ENCODE measurements around the gene CNTNAP2. TPM values are rescaled to one million over a fixed set of nuclear protein-coding genes. Genes with fewer than 3 reads are reported as not detected.

The CNTNAP2 gene
- total and polyA plus RNA-seq, 2 of the 13 experiments (the other 11 are each of a cell fraction or from before 2014, with no cell fraction given): 0.40 to 0.42 TPM

GRCh38 chr7:148290538-148290937 lies 2173.9 kb downstream of the CNTNAP2 start (continued):
- TF ChIP-seq ZNF660 (CRISPR knock-in tag; IDR thresholded peaks at IDR 0.05; ENCODE audit: borderline replicate concordance, low read depth) (no peak), ZNF784 (CRISPR knock-in tag; IDR thresholded peaks at IDR 0.05; ENCODE audit: borderline replicate concordance) (no peak), ZNF674 (CRISPR knock-in tag; IDR thresholded peaks at IDR 0.05; ENCODE audit: low read depth) (no peak), ZNF615 (CRISPR knock-in tag; IDR thresholded peaks at IDR 0.05; ENCODE audit: borderline replicate concordance) (no peak), RARG (CRISPR knock-in tag; IDR thresholded peaks at IDR 0.05; ENCODE audit: low read depth) (no peak), MLLT10 (CRISPR knock-in tag; IDR thresholded peaks at IDR 0.05) (no peak), ATRX (CRISPR knock-in tag; IDR thresholded peaks at IDR 0.05; ENCODE audit: borderline replicate concordance) (no peak), ZNF556 (CRISPR knock-in tag; IDR thresholded peaks at IDR 0.05; ENCODE audit: borderline replicate concordance) (no peak), ZBTB1 (CRISPR knock-in tag; IDR thresholded peaks at IDR 0.05; ENCODE audit: borderline replicate concordance) (no peak), SP5 (CRISPR knock-in tag; IDR thresholded peaks at IDR 0.05; ENCODE audit: borderline replicate concordance, low read depth) (no peak)
- TF ChIP-seq, protein P1, sequence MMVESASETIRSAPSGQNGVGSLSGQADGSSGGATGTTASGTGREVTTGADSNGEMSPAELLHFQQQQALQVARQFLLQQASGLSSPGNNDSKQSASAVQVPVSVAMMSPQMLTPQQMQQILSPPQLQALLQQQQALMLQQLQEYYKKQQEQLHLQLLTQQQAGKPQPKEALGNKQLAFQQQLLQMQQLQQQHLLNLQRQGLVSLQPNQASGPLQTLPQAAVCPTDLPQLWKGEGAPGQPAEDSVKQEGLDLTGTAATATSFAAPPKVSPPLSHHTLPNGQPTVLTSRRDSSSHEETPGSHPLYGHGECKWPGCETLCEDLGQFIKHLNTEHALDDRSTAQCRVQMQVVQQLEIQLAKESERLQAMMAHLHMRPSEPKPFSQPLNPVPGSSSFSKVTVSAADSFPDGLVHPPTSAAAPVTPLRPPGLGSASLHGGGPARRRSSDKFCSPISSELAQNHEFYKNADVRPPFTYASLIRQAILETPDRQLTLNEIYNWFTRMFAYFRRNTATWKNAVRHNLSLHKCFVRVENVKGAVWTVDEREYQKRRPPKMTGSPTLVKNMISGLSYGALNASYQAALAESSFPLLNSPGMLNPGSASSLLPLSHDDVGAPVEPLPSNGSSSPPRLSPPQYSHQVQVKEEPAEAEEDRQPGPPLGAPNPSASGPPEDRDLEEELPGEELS (CRISPR knock-in tag; IDR thresholded peaks at IDR 0.05): no peak

- FAIRE-seq (no peak), ATAC-seq (no peak), DNase-seq (ENCODE audit: low spot score) (no peak)
- Histone ChIP-seq H4K20me1 (ENCODE audit: insufficient read depth, low read length) (no peaks in the 10 kb centered on the region), H3K4me1 (ENCODE audit: insufficient read depth, low read length) (no peaks in the 10 kb centered on the region), H3K79me2 (ENCODE audit: insufficient read depth, low read length) (no peaks in the 10 kb centered on the region), H3K36me3 (replicated peaks in 1 of 2; ENCODE audit: control insufficient read depth in 1 of 2, insufficient read depth in 2 of 2, low read length in 2 of 2) (no peaks in the 10 kb centered on the region), H2AFZ (ENCODE audit: low read length) (no peak overlapping the region), H3K4me2 (ENCODE audit: low read depth, low read length) (no peak overlapping the region), H3K27ac (ENCODE audit: extremely low read length, insufficient read depth, low read length) (no peak overlapping the region), H3K27me3 (ENCODE audit: control insufficient read depth in 1 of 2, insufficient read depth in 2 of 2, low read length in 2 of 2) (no peaks in the 10 kb centered on the region), H3K4me3 (replicated peaks in 1 of 3; ENCODE audit: insufficient read depth in 1 of 3, low read depth in 2 of 3, low read length in 3 of 3) (no peak overlapping the region), H3K9ac (ENCODE audit: insufficient read depth, low read depth, low read length) (no peak overlapping the region), H3K9me3 (ENCODE audit: low read length) (no peaks in the 10 kb centered on the region)
- intact Hi-C loops (cut with micrococcal nuclease; ENCODE audit: unreplicated experiment) (no loop called here), in situ Hi-C loops (cut with HindIII; ENCODE audit: extremely low pct_ligation_motif_present, low pct_unique_long_range_greater_than_20kb) (no loop called here)
- no TSS peak for BruUV-seq (replicated peaks)
- WGBS (ENCODE audit: low lambda C conversion rate): 97% methylated on average over 1 of the region's 1 CpG
- ChIA-PET CTCF (ENCODE audit: low intra/inter-chr PET ratio, low total read pairs) (no interaction called here), POLR2A (no interaction called here)
- TF ChIP-seq, protein P2, sequence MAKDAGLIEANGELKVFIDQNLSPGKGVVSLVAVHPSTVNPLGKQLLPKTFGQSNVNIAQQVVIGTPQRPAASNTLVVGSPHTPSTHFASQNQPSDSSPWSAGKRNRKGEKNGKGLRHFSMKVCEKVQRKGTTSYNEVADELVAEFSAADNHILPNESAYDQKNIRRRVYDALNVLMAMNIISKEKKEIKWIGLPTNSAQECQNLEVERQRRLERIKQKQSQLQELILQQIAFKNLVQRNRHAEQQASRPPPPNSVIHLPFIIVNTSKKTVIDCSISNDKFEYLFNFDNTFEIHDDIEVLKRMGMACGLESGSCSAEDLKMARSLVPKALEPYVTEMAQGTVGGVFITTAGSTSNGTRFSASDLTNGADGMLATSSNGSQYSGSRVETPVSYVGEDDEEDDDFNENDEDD (CRISPR knock-in tag; IDR thresholded peaks at IDR 0.05; ENCODE audit: borderline replicate concordance): no peak
- TF ChIP-seq DMAP1 (CRISPR knock-in tag; IDR thresholded peaks at IDR 0.05): no peak
- TF ChIP-seq, protein P3, sequence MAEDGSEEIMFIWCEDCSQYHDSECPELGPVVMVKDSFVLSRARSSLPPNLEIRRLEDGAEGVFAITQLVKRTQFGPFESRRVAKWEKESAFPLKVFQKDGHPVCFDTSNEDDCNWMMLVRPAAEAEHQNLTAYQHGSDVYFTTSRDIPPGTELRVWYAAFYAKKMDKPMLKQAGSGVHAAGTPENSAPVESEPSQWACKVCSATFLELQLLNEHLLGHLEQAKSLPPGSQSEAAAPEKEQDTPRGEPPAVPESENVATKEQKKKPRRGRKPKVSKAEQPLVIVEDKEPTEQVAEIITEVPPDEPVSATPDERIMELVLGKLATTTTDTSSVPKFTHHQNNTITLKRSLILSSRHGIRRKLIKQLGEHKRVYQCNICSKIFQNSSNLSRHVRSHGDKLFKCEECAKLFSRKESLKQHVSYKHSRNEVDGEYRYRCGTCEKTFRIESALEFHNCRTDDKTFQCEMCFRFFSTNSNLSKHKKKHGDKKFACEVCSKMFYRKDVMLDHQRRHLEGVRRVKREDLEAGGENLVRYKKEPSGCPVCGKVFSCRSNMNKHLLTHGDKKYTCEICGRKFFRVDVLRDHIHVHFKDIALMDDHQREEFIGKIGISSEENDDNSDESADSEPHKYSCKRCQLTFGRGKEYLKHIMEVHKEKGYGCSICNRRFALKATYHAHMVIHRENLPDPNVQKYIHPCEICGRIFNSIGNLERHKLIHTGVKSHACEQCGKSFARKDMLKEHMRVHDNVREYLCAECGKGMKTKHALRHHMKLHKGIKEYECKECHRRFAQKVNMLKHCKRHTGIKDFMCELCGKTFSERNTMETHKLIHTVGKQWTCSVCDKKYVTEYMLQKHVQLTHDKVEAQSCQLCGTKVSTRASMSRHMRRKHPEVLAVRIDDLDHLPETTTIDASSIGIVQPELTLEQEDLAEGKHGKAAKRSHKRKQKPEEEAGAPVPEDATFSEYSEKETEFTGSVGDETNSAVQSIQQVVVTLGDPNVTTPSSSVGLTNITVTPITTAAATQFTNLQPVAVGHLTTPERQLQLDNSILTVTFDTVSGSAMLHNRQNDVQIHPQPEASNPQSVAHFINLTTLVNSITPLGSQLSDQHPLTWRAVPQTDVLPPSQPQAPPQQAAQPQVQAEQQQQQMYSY (CRISPR knock-in tag; IDR thresholded peaks at IDR 0.05): no peak
- TF ChIP-seq, protein P4, sequence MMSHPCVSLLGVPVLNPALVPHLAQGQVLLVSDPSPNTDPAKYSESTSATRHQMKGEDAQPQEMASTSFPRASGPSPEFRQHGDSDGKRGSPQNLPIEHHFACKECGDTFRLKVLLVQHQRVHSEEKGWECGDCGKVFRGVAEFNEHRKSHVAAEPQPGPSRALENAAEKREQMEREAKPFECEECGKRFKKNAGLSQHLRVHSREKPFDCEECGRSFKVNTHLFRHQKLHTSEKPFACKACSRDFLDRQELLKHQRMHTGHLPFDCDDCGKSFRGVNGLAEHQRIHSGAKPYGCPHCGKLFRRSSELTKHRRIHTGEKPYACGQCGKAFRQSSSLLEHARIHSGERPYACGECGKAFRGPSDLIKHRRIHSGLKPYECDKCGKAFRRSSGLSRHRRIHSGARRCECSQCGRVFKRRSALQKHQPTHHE (CRISPR knock-in tag; IDR thresholded peaks at IDR 0.05; ENCODE audit: borderline replicate concordance): no peak
Observed at GRCh38 chr7:148291799-148292198, 2175.2 kb downstream of the CNTNAP2 start.
